GM12892 (cell line): Measurements from ENCODE around the gene SMAP2.

Experiments
- POLR2A ChIP-seq: IDR thresholded peaks from 2 replicates; pipeline ENCODE4 v1.6.1; 2011; ENCODE audit warnings: low read depth, low read length, control low read depth
- POLR2AphosphoS5 ChIP-seq: IDR thresholded peaks from 2 replicates; pipeline ENCODE4 v1.6.1; 2011; ENCODE audit warnings: low read depth, low read length, control low read depth

DNA sequence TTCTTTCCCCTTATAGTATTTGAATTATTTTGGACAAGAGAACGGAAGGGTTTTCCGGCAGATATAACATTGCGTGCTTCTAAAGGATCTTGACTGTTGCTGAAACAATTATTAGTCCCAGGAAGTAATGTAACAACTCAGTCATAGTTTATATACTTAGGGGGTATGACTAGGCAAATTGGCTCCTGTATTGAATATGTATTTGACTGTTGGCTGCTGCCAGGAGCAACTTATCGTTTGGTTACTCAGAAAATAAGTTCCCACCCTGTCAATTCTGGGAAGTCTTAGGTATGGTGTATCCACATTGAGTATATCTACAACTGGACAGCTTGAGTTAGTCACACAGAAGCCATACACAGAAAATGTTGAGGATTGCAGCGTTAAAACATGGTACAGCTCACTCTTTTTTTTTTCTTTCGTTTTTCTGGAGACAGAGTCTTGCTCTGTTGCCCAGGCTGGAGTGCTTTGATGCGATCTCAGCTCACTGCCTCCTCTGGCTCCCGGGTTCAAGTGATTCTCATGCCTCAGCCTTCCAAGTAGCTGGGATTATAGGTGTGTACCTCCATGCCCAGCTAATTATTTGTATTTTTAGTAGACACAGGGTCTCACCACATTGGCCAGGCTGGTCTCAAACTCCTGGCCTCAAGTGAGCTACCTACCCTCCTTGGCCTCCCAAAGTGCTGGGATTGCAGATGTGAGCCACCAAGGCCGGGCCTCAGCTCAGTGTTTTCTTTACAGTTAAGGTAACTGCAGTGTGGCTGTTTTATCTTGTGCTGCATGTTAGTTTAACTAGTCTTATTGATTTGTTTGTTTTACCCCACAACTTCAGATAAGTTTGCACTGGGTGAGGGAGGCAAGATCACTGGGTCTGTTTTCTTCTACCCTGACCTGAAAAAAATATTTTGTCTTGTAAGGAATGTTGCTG is 10.2 kb downstream of the SMAP2 start:
- TF ChIP-seq POLR2A (peak; percentile 29; the same call in 1 of the 2 replicates), POLR2AphosphoS5 (no peak; the same call in 1 of the 2 replicates)
